Measurements from ENCODE around the gene PRODH.
"Not testable (repeated sequence)": the region's sequence is repeated elsewhere in the genome, so short reads cannot be mapped to it uniquely, and the experiment has no call there.

DNA sequence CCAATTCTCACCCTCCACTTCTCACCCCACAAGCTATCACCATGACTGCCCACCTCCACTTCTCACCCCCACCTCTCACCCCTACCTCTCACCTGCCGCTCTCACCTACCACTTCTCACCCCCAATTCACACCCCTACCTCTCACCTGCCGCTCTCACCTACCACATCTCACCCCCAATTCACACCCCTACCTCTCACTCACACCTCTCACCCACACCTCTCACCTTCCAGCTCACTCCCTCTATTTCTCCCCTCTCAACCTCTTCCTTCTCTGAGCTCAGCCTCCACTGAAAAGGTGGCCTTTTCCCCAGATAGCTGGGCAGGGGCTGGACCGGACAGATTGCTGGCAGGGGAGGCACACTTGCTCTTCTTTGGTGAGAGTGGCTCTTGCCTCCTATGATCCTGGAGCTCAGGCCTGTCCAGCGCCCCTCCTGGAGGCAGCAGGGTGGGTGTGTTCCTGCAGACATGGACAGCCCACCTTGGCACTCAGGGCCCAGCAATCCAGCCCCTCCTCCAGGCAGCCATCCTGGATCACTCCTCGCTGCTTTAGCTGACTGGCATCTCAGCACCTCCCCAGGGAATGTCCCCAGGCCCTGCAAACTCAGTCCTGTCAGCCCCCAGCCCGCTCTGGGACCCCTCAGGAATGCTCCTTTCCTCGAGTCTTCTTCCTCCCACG lies 25.7 kb upstream of the PRODH start:
- not testable (repeated sequence) for TF ChIP-seq TAF1 (IDR thresholded peaks at IDR 0.05; ENCODE audit: borderline replicate concordance, low read depth, low read length); POLR2AphosphoS5 (IDR thresholded peaks at IDR 0.05; ENCODE audit: low read depth, low read length)

Measured in GM12892 (cell line).